HepG2 (cell line): Measurements from ENCODE around the gene TPRA1. TPM values are rescaled to one million over a fixed set of nuclear protein-coding genes. Genes with fewer than 3 reads are reported as not detected.

Experiments used
- ATAC-seq: fragments of 200-7000 bp; cut with Tn5 transposase; 3 replicates; pipeline ENCODE4 v1.9.1; 2020; ENCODE audit warnings: mild to moderate bottlenecking, moderate library complexity
- BruUV-seq: library from RNA; stranded (reverse); fragments of 400-500 nt; replicated peaks from 2 replicates; lab custom pipeline; 2021; lab: Mats Ljungman, UMichigan
- CTCF ChIA-PET: fragments of 300-600 bp; formaldehyde crosslinking; extraction: SDS; loops from one replicate; lab custom pipeline; 2021; ENCODE audit warnings: low total read pairs, inconsistent platforms, low intra/inter-chr PET ratio; lab: Yijun Ruan, JAX
- POLR2A ChIA-PET: fragments of 350-600 bp; sonication (Branson Sonifier 250); formaldehyde crosslinking; loops from one replicate; lab custom pipeline; 2020; ENCODE audit warnings: antibody characterized with exemption, inconsistent platforms; lab: Yijun Ruan, JAX
- DNase-seq: peaks from one replicate; pipeline ENCODE4 v3.0.0-alpha.2; 2015; ENCODE audit warnings: low spot score
- FAIRE-seq: peaks from 3 replicates; lab custom pipeline; 2011; peaks lifted over from hg19 to GRCh38; lab: Jason Lieb, UNC
- H2AFZ ChIP-seq: one replicate; pipeline ENCODE4 v1.6.1; 2011; ENCODE audit warnings: low read length, inconsistent platforms
- H3K27ac ChIP-seq: fragments of 300-600 bp; 3 replicates; pipeline ENCODE4 v1.8.0; 2011; ENCODE audit warnings: mixed run types, mild to moderate bottlenecking, mixed read lengths, low read length, inconsistent platforms; ENCODE audit not compliant: insufficient read depth; ENCODE audit errors: extremely low read length
- H3K27me3 ChIP-seq, 2 experiments: fragments of 200-600 bp in 1 of 2; 2 replicates in 1 of 2; 3 replicates in 1 of 2; pipeline versions ENCODE4 v1.6.0 to v1.8.0; 2011; ENCODE audit warnings: low read length in 2 of 2, mild to moderate bottlenecking in 2 of 2, moderate library complexity in 2 of 2, inconsistent platforms in 1 of 2; ENCODE audit not compliant: insufficient read depth in 2 of 2, control insufficient read depth in 1 of 2
- H3K36me3 ChIP-seq, 2 experiments: fragments of 200-600 bp in 1 of 2; replicated peaks in 1 of 2; 2 replicates in 1 of 2; 3 replicates in 1 of 2; pipeline versions ENCODE4 v1.5.1 to v1.8.0; 2011; ENCODE audit warnings: low read length in 2 of 2, inconsistent platforms in 1 of 2; ENCODE audit not compliant: insufficient read depth in 2 of 2, control insufficient read depth in 1 of 2
- H3K4me1 ChIP-seq: 2 replicates; pipeline ENCODE4 v1.5.1; 2012; ENCODE audit warnings: low read length, inconsistent platforms; ENCODE audit not compliant: insufficient read depth
- H3K4me2 ChIP-seq: 2 replicates; pipeline ENCODE4 v1.6.0; 2011; ENCODE audit warnings: low read depth, low read length, inconsistent platforms
- H3K4me3 ChIP-seq, 3 experiments: fragments of 200-600 bp in 1 of 3; sonication (generic), shearing (Covaris generic) in 1 of 3; replicated peaks in 1 of 3; 2 replicates each; pipeline ENCODE4 v1.5.1; 2011 to 2016; ENCODE audit warnings: low read length in 3 of 3, inconsistent platforms in 2 of 3, low read depth in 2 of 3, mild to moderate bottlenecking in 2 of 3, control low read depth in 1 of 3, mixed read lengths in 1 of 3; ENCODE audit not compliant: insufficient read depth in 1 of 3
- H3K79me2 ChIP-seq: one replicate; pipeline ENCODE4 v1.6.1; 2011; ENCODE audit warnings: low read length, inconsistent platforms; ENCODE audit not compliant: insufficient read depth
- H3K9ac ChIP-seq: 2 replicates; pipeline ENCODE4 v1.6.0; 2011; ENCODE audit warnings: mild to moderate bottlenecking, low read depth, low read length, inconsistent platforms; ENCODE audit not compliant: insufficient read depth
- H3K9me3 ChIP-seq: 2 replicates; pipeline ENCODE4 v1.5.1; 2012; ENCODE audit warnings: mild to moderate bottlenecking, low read length
- H4K20me1 ChIP-seq: 2 replicates; pipeline ENCODE4 v1.6.0; 2011; ENCODE audit warnings: inconsistent platforms, mild to moderate bottlenecking, low read length, moderate library complexity; ENCODE audit not compliant: insufficient read depth
- MAFF ChIP-seq: IDR thresholded peaks from 2 replicates; pipeline ENCODE4 v1.6.1; 2011; ENCODE audit warnings: low read depth, low read length, improper control_type of control experiment
- MAFK ChIP-seq, 2 experiments: IDR thresholded peaks in 1 of 2; conservative IDR thresholded peaks in 1 of 2; 2 replicates each; pipeline ENCODE4 v1.6.1; 2011; ENCODE audit warnings: improper control_type of control experiment in 2 of 2, low read length in 2 of 2
- MIXL1 ChIP-seq: IDR thresholded peaks from 2 replicates; pipeline ENCODE4 v1.6.1; 2016
- ZNF30 ChIP-seq: sonication (generic); formaldehyde crosslinking; IDR thresholded peaks from 2 replicates; pipeline ENCODE4 v1.5.0; 2020; ENCODE audit warnings: mild to moderate bottlenecking, missing genetic modification reagents
- ZNF570 ChIP-seq: sonication (generic); formaldehyde crosslinking; IDR thresholded peaks from 2 replicates; pipeline ENCODE4 v1.4.0; 2020; ENCODE audit warnings: mild to moderate bottlenecking, missing genetic modification reagents, borderline replicate concordance
- ZNF768 ChIP-seq: sonication (generic); formaldehyde crosslinking; IDR thresholded peaks from 2 replicates; pipeline ENCODE4 v1.4.0; 2020; ENCODE audit warnings: missing genetic modification reagents
- WGBS: methylation state at CpG from one replicate; pipeline ENCODE4 v1.1.6; 2017; ENCODE audit warnings: low lambda C conversion rate; 5-methylcytosine and 5-hydroxymethylcytosine counted together
- in situ Hi-C: cut with HindIII; loops from 2 replicates; pipeline ENCODE4 v1.10.0; 2017; ENCODE audit warnings: low pct_unique_long_range_greater_than_20kb; ENCODE audit not compliant: extremely low pct_ligation_motif_present
- intact Hi-C: fragments of 100-400 bp; cut with micrococcal nuclease; formaldehyde crosslinking; loops from one replicate; pipeline ENCODE4 v1.10.0; 2022; ENCODE audit not compliant: unreplicated experiment
- polyA plus RNA-seq, 8 experiments: library from polyadenylated mRNA; depleted of rRNA in 3 of 8; stranded (reverse) in 7 of 8; unstranded in 1 of 8; fragments of >200 nt; fragmentation: Illumina TruSeq in 4 of 8; extraction: Trizol in 4 of 8; gene quantifications; 2 replicates each; pipeline versions ENCODE4 v1.2.1 to v1.2.3, GENCODE V29; 2011 to 2016; ENCODE audit warnings: low read depth in 4 of 8, missing spikeins in 1 of 8, mixed read lengths in 1 of 8; ENCODE audit not compliant: insufficient read depth in 1 of 8
- total RNA-seq, 5 experiments: library from RNA; depleted of rRNA; stranded (reverse); fragments of >200 nt; fragmentation: Illumina TruSeq; extraction: Trizol; gene quantifications; 2 replicates each; pipeline ENCODE4 v1.2.3, GENCODE V29; 2016; ENCODE audit warnings: low read depth in 1 of 5

Gene TPRA1
- total and polyA plus RNA-seq, 2 of the 13 experiments (the other 11 are each of a cell fraction or from before 2014, with no cell fraction given) = 25.4 to 25.8 TPM

DNA sequence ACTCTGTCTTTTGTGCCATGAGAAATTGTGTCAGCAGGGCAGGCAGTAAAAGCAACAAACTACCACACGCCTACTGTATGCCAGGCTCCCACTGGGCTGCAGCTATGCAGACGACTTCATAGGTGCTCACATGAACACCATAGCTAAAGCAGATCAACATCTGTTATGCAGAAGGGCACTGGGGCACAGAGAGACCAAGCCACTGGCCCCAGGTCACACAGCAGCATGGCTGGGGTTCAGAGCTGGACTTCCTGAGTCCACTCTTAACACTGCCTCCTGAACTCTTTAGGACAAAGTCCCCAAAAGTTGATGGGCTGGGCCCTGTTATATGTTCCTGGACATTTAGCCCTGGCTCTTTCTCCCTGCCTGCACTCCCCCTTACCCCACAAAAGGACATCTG, 12.4 kb downstream of the TPRA1 start:
- POLR2A ChIA-PET = interaction anchor here (1.0 kb wide), 1 partner anchor 20 kb away, joined by 3 read pairs; the partner anchor contains the start of gene MCM2
- in situ Hi-C loops = loop anchor here (10.0 kb wide), 1 partner anchor 237 kb away; no protein-coding TSS in a partner anchor
- WGBS = 80% methylated on average over 1 of the region's 2 CpGs

DNA sequence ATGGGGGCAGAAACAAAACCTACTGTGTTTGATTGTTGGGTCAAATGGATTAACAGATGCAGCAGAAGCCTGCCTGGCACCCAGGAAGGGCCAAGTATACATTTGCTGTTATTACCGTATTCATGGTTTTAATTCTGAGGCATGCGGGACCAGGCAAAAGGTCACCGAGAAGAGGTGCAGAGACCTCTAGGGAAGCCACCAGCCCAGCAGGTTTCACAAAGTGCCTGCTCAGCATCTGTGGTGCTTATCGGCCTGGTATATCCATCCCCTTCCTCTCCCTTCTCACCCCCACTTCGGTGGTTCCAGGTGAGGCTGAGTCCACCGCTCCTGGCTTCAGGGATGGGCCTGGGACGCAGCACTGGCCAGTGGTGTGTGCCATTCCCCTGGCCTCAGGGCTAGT, 13.1 kb downstream of the TPRA1 start:
- WGBS = 100% methylated on average over 4 of the region's 7 CpGs
- POLR2A ChIA-PET = no interaction called here
- ATAC-seq = no peak

More for the DNA sequence above, 12.4 kb downstream of the TPRA1 start:
- Histone ChIP-seq H3K4me1 (no peaks in the 10 kb centered on the region), H4K20me1 (peaks cover 7% of the 10 kb centered on the region; the same call in 1 of the 2 replicates), H3K27me3 (no peaks in the 10 kb centered on the region), H3K9ac (no peak overlapping the region), H3K79me2 (no peaks in the 10 kb centered on the region), H2AFZ (no peak overlapping the region), H3K9me3 (no peaks in the 10 kb centered on the region)
- intact Hi-C loops = no loop called here
- CTCF ChIA-PET = no interaction called here
- no TSS peak for BruUV-seq
- DNase-seq (no peak), FAIRE-seq (no peak), ATAC-seq (no peak)
- TF ChIP-seq ZNF30 (CRISPR knock-in tag) (no peak), ZNF768 (CRISPR knock-in tag) (peak; percentile 92)
- TF ChIP-seq, all 625 proteins: peak for 1
- H3K27ac ChIP-seq = no peak overlapping the region
- no peak overlapping the region for H3K4me3 ChIP-seq
- peaks cover 15 to 30% of the 10 kb centered on the region in 2 experiments; a peak in 4 of 5 replicates for H3K36me3 ChIP-seq
- no peak overlapping the region for H3K4me2 ChIP-seq

More for the DNA sequence above, 13.1 kb downstream of the TPRA1 start:
- H4K20me1 ChIP-seq = peaks cover 7% of the 10 kb centered on the region; the same call in 1 of the 2 replicates
- no peaks in the 10 kb centered on the region for H3K79me2 ChIP-seq
- peak in 1 of 2 experiments; percentile 69; a peak in 2 of 4 replicates for TF ChIP-seq MAFK (conservative IDR thresholded peaks at IDR 0.05 in 1 of 2, IDR thresholded peaks at IDR 0.05 in 1 of 2; ENCODE audit: low read length in 2 of 2)
- peak; percentile 33; the same call in 1 of the 2 replicates for TF ChIP-seq MAFF
- TF ChIP-seq MIXL1 (CRISPR knock-in tag) = no peak
- TF ChIP-seq ZNF570 (CRISPR knock-in tag) = no peak
- no peak for DNase-seq
- intact Hi-C loops (no loop called here), in situ Hi-C loops (loop anchor here (10.0 kb wide), 1 partner anchor 237 kb away; no protein-coding TSS in a partner anchor)
- no peak overlapping the region for H3K27ac ChIP-seq
- no peak overlapping the region for H3K9ac ChIP-seq
- no peak overlapping the region for H2AFZ ChIP-seq
- H3K4me1 ChIP-seq = no peaks in the 10 kb centered on the region
- no peaks in the 10 kb centered on the region for H3K9me3 ChIP-seq
- peaks cover 17 to 37% of the 10 kb centered on the region in 2 experiments; a peak in 4 of 5 replicates for H3K36me3 ChIP-seq
- CTCF ChIA-PET = no interaction called here
- no peak overlapping the region for H3K4me2 ChIP-seq
- no peak for FAIRE-seq
- H3K27me3 ChIP-seq = no peaks in the 10 kb centered on the region
- BruUV-seq = no TSS peak
- no peak overlapping the region for H3K4me3 ChIP-seq
